ENCODE results near the gene ARPC2.

ARPC2 gene

GRCh38 chr2:218245214-218245613 is 28.2 kb downstream of the ARPC2 start:
- TF ChIP-seq, protein P1, sequence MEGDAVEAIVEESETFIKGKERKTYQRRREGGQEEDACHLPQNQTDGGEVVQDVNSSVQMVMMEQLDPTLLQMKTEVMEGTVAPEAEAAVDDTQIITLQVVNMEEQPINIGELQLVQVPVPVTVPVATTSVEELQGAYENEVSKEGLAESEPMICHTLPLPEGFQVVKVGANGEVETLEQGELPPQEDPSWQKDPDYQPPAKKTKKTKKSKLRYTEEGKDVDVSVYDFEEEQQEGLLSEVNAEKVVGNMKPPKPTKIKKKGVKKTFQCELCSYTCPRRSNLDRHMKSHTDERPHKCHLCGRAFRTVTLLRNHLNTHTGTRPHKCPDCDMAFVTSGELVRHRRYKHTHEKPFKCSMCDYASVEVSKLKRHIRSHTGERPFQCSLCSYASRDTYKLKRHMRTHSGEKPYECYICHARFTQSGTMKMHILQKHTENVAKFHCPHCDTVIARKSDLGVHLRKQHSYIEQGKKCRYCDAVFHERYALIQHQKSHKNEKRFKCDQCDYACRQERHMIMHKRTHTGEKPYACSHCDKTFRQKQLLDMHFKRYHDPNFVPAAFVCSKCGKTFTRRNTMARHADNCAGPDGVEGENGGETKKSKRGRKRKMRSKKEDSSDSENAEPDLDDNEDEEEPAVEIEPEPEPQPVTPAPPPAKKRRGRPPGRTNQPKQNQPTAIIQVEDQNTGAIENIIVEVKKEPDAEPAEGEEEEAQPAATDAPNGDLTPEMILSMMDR (IDR thresholded peaks at IDR 0.05; ENCODE audit: low read depth, low read length): no peak
- H3K9me3 ChIP-seq (ENCODE audit: severe bottlenecking): no peaks in the 10 kb centered on the region
- H3K4me3 ChIP-seq (ENCODE audit: low read depth, low read length): no peak overlapping the region
- H3K27ac ChIP-seq: no peak overlapping the region
- no peaks in the 10 kb centered on the region for H3K27me3 ChIP-seq (ENCODE audit: insufficient read depth, low read depth, severe bottlenecking)
- DNase-seq: no peak
- H3K36me3 ChIP-seq: peaks cover 74% of the 10 kb centered on the region

GRCh38 chr2:218249691-218250090 is 32.7 kb downstream of the ARPC2 start:
- Histone ChIP-seq H3K9me3 (ENCODE audit: severe bottlenecking) (no peaks in the 10 kb centered on the region), H3K4me3 (ENCODE audit: low read depth, low read length) (no peak overlapping the region), H3K27me3 (ENCODE audit: insufficient read depth, low read depth, severe bottlenecking) (no peaks in the 10 kb centered on the region), H3K36me3 (peaks cover 79% of the 10 kb centered on the region), H3K27ac (no peak overlapping the region)
- no peak for DNase-seq
- TF ChIP-seq, protein P1 (IDR thresholded peaks at IDR 0.05; ENCODE audit: low read depth, low read length): no peak

DNA sequence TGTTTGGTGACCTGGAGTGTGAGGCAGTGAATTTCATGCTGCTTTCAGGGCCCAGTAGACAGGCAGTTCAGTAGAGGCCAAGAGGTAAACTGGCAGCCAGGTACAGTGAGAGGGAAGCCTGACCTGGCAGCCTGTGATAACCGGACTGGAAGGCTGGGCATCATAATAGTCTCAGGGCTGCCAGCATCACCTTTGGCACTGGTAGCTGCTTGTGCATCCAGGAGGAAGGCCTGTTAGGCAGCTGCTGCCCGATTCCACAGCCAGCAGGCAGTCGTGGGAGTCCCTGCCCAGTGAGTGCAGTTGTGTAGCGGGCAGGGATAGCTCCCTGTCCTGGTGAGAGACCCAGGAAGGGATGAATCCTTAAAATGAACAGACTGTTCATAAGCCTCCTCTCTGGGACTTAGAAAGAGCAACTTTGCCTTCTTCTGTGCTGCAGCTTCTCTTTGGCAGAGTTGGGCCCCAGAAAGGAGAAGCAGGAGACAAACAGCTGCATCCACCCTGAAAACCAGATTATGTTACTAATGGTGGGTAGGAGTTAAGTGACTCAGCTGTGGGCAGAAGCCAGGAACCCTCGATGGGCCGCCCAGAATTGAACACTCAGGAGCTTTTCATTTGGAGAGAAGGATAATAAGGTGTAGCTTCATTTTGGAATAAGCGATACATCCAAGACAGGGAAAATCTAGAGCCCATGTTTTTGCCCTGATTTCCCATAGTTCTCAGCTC is 35.7 kb downstream of the ARPC2 start:
- H3K4me3 ChIP-seq (ENCODE audit: low read depth, low read length): no peak overlapping the region
- TF ChIP-seq, protein P1 (IDR thresholded peaks at IDR 0.05; ENCODE audit: low read depth, low read length): no peak
- H3K27ac ChIP-seq: no peak overlapping the region
- no peak for DNase-seq
- no peaks in the 10 kb centered on the region for H3K27me3 ChIP-seq (ENCODE audit: insufficient read depth, low read depth, severe bottlenecking)
- no peaks in the 10 kb centered on the region for H3K9me3 ChIP-seq (ENCODE audit: severe bottlenecking)
- H3K36me3 ChIP-seq: peaks cover 65% of the 10 kb centered on the region

GRCh38 chr2:218253232-218253625 is 36.2 kb downstream of the ARPC2 start:
- Histone ChIP-seq H3K4me3 (ENCODE audit: low read depth, low read length) (no peak overlapping the region), H3K27ac (no peak overlapping the region), H3K36me3 (peaks cover 61% of the 10 kb centered on the region), H3K9me3 (ENCODE audit: severe bottlenecking) (no peaks in the 10 kb centered on the region), H3K27me3 (ENCODE audit: insufficient read depth, low read depth, severe bottlenecking) (no peaks in the 10 kb centered on the region)
- no peak for DNase-seq
- TF ChIP-seq, protein P1 (IDR thresholded peaks at IDR 0.05; ENCODE audit: low read depth, low read length): no peak

- no peaks in the 10 kb centered on the region for H3K27me3 ChIP-seq (ENCODE audit: insufficient read depth, low read depth, severe bottlenecking)
- peaks cover 40% of the 10 kb centered on the region for H3K36me3 ChIP-seq
- TF ChIP-seq, protein P1 (IDR thresholded peaks at IDR 0.05; ENCODE audit: low read depth, low read length): no peak
- H3K9me3 ChIP-seq (ENCODE audit: severe bottlenecking): no peaks in the 10 kb centered on the region
- H3K27ac ChIP-seq: no peak overlapping the region
- no peak for DNase-seq
- no peak overlapping the region for H3K4me3 ChIP-seq (ENCODE audit: low read depth, low read length)
Measured at GRCh38 chr2:218255446-218255845, 38.5 kb downstream of the ARPC2 start.
